OCI-LY7 (cell line): ENCODE measurements around the gene PLK5.

Experiments used
- CTCF ChIP-seq: fragments of 200-600 bp; sonication (generic); conservative IDR thresholded peaks from 2 replicates; pipeline ENCODE4 v1.5.1; 2014; ENCODE audit warnings: mild to moderate bottlenecking, antibody characterized with exemption, low read length, moderate library complexity, mixed read lengths
- EZH2phosphoT487 ChIP-seq: fragments of 200-600 bp; sonication (generic); IDR thresholded peaks from 2 replicates; pipeline ENCODE4 v1.6.1; 2018; ENCODE audit warnings: low read depth, borderline replicate concordance, mild to moderate bottlenecking, mixed run types, antibody characterized with exemption, low read length, moderate library complexity, mixed read lengths

GRCh38 chr19:1514295-1514661 is 9.6 kb upstream of the PLK5 start:
- no peak for TF ChIP-seq CTCF
- TF ChIP-seq EZH2phosphoT487, result no peak
